ENCODE measurements around the gene ACIN1.

ACIN1 gene

DNA sequence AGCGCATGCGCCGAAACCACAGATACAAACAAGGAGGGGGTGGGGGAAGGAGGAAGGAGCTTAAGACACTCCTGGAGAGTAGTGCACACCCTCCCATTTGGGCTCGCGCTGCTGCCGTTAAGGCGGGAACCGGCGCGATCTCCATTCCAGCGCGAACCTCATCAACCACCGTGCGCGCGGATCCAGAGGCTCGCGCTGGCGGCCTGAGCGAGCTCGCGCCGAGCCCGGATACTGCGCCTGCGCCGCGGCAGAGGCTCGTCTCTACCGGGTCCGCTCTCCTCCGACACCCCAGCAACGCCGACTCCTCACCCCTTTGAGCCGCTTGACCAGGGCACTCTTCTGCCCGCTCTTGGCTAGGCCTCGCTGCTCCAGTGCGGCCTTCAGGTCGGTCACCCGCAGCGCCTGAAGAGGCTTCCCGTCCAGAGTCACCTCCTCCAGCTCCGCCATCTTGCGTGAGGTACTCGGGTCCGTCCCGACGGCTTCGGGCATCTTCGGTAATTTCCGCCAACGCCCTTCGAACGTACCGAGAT is at the start of gene ACIN1:
ACIN1 (minus strand) TSS at position 471 of the 530 bp plus-strand sequence; CDS start at position 447, 24 bp downstream.
- Mint-ChIP-seq H3K9me3 (no peaks in the 10 kb centered on the region), H3K36me3 (ENCODE audit: low read depth) (peaks cover 39% of the 10 kb centered on the region)
- DNase-seq (ENCODE audit: low spot score): no peak

GRCh38 chr14:23143911-23144310 is 49.0 kb upstream of the ACIN1 start:
- no peaks in the 10 kb centered on the region for H3K36me3 Mint-ChIP-seq (ENCODE audit: low read depth)
- no peak overlapping the region for H3K27ac Mint-ChIP-seq
- peaks cover 15% of the 10 kb centered on the region for H3K4me1 Mint-ChIP-seq (ENCODE audit: low read depth)
- H3K4me3 Mint-ChIP-seq: no peak overlapping the region
- no peaks in the 10 kb centered on the region for H3K9me3 Mint-ChIP-seq
- H3K27me3 Mint-ChIP-seq (ENCODE audit: low read depth): no peaks in the 10 kb centered on the region
- no peak for DNase-seq (ENCODE audit: low spot score)

More for the DNA sequence above, at the start of gene ACIN1:
- Mint-ChIP-seq H3K27ac (no peak within 1 kb of the TSS), H3K27me3 (ENCODE audit: low read depth) (no peaks in the 10 kb centered on the region), H3K4me1 (ENCODE audit: low read depth) (peaks cover 28% of the 10 kb centered on the region), H3K4me3 (no peak within 1 kb of the TSS)

GRCh38 chr14:23142826-23143225 is 47.9 kb upstream of the ACIN1 start:
- Mint-ChIP-seq H3K27ac (no peak overlapping the region), H3K4me3 (no peak overlapping the region), H3K36me3 (ENCODE audit: low read depth) (no peaks in the 10 kb centered on the region), H3K4me1 (ENCODE audit: low read depth) (peaks cover 10% of the 10 kb centered on the region), H3K9me3 (no peaks in the 10 kb centered on the region), H3K27me3 (ENCODE audit: low read depth) (no peaks in the 10 kb centered on the region)
- no peak for DNase-seq (ENCODE audit: low spot score)

GRCh38 chr14:23141706-23142444 is 46.9 kb upstream of the ACIN1 start:
- Mint-ChIP-seq H3K27me3 (ENCODE audit: low read depth) (no peaks in the 10 kb centered on the region), H3K9me3 (no peaks in the 10 kb centered on the region), H3K4me1 (ENCODE audit: low read depth) (peaks cover 7% of the 10 kb centered on the region), H3K36me3 (ENCODE audit: low read depth) (no peaks in the 10 kb centered on the region), H3K27ac (no peak overlapping the region), H3K4me3 (no peak overlapping the region)
- no peak for DNase-seq (ENCODE audit: low spot score)

GRCh38 chr14:23140371-23140770 is 45.4 kb upstream of the ACIN1 start:
- Mint-ChIP-seq H3K27ac (no peak overlapping the region), H3K27me3 (ENCODE audit: low read depth) (no peaks in the 10 kb centered on the region), H3K4me3 (no peak overlapping the region), H3K9me3 (no peaks in the 10 kb centered on the region), H3K36me3 (ENCODE audit: low read depth) (no peaks in the 10 kb centered on the region), H3K4me1 (ENCODE audit: low read depth) (no peaks in the 10 kb centered on the region)
- no peak for DNase-seq (ENCODE audit: low spot score)

DNA sequence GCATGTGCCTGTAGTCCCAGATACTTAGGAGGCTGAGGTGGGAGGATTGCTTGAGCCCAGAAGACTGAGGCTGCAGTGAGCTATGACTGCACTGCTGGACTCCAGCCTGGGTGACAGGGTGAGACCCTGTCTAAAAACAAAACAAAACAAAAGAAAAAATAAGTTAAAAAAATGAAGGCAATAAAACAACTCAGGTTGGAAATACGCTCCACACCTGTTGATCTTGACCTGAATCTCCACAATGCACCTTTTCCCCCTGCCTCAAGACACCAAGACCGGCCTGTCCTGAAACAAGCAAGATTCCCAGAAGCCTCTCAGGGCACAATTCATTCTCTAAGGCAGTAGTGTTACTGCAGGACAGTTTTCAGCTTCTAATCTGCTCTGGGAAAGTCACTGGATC is 44.9 kb upstream of the ACIN1 start:
- Mint-ChIP-seq H3K4me3 (no peak overlapping the region), H3K36me3 (ENCODE audit: low read depth) (no peaks in the 10 kb centered on the region), H3K27me3 (ENCODE audit: low read depth) (no peaks in the 10 kb centered on the region), H3K4me1 (ENCODE audit: low read depth) (no peaks in the 10 kb centered on the region), H3K9me3 (no peaks in the 10 kb centered on the region), H3K27ac (no peak overlapping the region)
- DNase-seq (ENCODE audit: low spot score): no peak

DNA sequence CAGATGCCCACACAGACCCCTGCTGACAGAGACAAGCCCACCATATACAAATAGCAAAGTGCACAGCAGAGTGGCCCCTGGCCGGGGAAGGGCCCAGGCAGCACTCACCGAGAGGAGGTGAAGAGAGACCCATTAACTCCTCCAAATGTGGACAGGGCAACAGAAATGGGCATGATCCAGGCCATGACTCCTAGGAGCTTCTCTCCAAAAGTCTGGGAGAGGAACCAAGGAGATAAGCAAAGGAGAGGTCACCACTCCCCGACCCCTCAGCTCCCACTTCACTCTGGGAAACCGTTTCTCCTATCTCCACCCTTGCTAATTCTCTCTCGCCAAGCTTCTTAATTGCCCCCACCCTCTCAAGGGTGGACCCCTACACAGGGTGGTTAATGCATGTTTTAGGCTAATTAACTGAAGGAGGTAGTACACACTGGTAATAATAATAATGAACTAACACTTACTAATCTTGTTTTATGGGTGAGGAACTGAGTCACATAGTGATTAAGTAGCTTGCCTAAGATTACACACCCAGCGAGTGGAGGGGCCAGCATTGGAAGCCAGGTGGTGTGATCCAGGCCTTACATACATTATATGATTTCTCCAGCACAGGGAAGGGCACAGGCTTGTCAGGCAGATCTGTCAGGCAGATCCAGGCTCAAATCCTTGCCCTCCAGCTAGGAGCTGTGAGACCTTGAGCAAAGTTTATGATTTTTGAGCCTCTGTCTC is 43.0 kb upstream of the ACIN1 start:
- H3K4me1 Mint-ChIP-seq (ENCODE audit: low read depth): no peaks in the 10 kb centered on the region
- no peaks in the 10 kb centered on the region for H3K27me3 Mint-ChIP-seq (ENCODE audit: low read depth)
- DNase-seq (ENCODE audit: low spot score): no peak
- no peaks in the 10 kb centered on the region for H3K36me3 Mint-ChIP-seq (ENCODE audit: low read depth)
- no peak overlapping the region for H3K27ac Mint-ChIP-seq
- no peak overlapping the region for H3K4me3 Mint-ChIP-seq
- no peaks in the 10 kb centered on the region for H3K9me3 Mint-ChIP-seq

DNA sequence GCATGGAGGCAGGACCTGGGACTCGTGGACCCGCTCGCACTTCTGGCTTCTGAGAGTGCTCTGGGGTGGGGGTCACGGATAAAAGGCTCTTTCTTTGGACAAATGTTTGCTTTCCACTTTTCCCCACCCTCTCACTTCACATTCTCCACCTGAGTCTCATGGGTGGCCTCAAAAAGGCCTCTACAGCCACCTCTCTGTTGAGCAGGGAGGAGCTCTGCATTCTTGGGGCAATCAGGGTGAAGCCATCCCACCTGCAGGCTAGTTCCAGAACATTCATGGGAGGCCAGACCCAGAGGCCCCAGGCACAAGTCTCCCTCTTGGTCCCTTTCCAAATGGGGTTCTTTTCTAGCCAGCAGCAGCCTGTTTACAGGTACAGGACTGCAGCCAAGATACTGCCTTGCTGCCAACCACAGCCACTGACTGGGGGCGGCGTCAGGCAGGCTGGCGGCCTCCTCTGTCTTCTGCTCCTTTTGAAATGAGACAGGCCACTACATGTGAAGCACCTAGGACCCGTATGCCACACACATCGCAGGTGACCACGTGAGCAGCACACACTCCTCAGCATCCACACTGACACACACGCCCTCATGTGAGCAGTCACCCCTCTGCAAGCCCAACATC is 42.4 kb upstream of the ACIN1 start:
- no peaks in the 10 kb centered on the region for H3K36me3 Mint-ChIP-seq (ENCODE audit: low read depth)
- H3K4me1 Mint-ChIP-seq (ENCODE audit: low read depth): no peaks in the 10 kb centered on the region
- H3K27ac Mint-ChIP-seq: no peak overlapping the region
- H3K9me3 Mint-ChIP-seq: no peaks in the 10 kb centered on the region
- DNase-seq (ENCODE audit: low spot score): no peak
- no peaks in the 10 kb centered on the region for H3K27me3 Mint-ChIP-seq (ENCODE audit: low read depth)
- no peak overlapping the region for H3K4me3 Mint-ChIP-seq

- DNase-seq (ENCODE audit: low spot score): no peak
- no peak overlapping the region for H3K4me3 Mint-ChIP-seq
- no peaks in the 10 kb centered on the region for H3K9me3 Mint-ChIP-seq
- H3K27me3 Mint-ChIP-seq (ENCODE audit: low read depth): no peaks in the 10 kb centered on the region
- H3K27ac Mint-ChIP-seq: no peak overlapping the region
- H3K36me3 Mint-ChIP-seq (ENCODE audit: low read depth): no peaks in the 10 kb centered on the region
- no peaks in the 10 kb centered on the region for H3K4me1 Mint-ChIP-seq (ENCODE audit: low read depth)
These were observed 41.7 kb upstream of the ACIN1 start for GRCh38 chr14:23136566-23137133.

GRCh38 chr14:23132970-23133369 is 38.0 kb upstream of the ACIN1 start:
- Mint-ChIP-seq H3K4me3 (no peak overlapping the region), H3K27ac (no peak overlapping the region), H3K27me3 (ENCODE audit: low read depth) (peaks cover 9% of the 10 kb centered on the region), H3K36me3 (ENCODE audit: low read depth) (no peaks in the 10 kb centered on the region), H3K4me1 (ENCODE audit: low read depth) (peaks cover 8% of the 10 kb centered on the region), H3K9me3 (no peaks in the 10 kb centered on the region)
- no peak for DNase-seq (ENCODE audit: low spot score)

DNA sequence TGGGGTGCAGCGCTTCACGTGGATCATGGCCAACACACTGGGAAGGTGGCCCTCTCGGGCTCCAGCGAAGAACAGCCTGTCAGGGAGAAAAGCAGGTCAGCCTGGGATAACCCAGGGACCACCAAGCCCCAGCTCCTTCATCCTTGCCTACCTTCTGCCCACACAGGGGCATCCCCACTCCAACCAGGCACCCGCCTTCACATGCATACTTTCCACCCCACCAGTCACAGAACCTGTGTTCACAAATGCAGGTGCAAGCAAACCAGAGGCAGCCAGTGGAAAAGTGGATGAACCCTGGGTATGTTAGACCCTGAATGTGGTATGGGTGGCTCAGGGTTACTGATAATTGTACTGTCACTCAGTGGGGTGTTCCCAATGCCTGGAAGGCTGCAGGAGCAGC is 36.5 kb upstream of the ACIN1 start:
- DNase-seq (ENCODE audit: low spot score): no peak
- Mint-ChIP-seq H3K27ac (no peak overlapping the region), H3K9me3 (no peaks in the 10 kb centered on the region), H3K27me3 (ENCODE audit: low read depth) (peaks cover 9% of the 10 kb centered on the region), H3K4me1 (ENCODE audit: low read depth) (peaks cover 9% of the 10 kb centered on the region), H3K36me3 (ENCODE audit: low read depth) (no peaks in the 10 kb centered on the region), H3K4me3 (no peak overlapping the region)

DNA sequence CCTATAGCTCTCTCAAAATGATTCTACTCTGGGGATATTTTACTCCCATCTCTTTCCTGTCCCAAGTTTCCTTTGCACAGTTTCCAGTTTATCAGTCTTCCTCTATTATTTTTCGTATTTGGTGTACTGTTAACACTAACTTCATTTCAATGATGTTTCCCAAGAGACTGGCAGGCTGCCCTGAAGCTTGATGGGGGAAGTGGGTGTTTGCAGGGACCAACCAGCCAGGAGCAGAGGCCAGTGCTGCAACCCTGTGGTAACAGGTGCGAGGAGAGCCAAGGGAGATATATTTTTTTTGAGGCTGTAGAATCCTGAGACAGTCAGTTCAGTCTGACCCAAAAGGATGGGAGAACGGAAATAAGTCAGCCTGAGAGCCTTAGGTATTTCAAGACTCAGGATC is 35.9 kb upstream of the ACIN1 start:
- Mint-ChIP-seq H3K4me1 (ENCODE audit: low read depth) (peaks cover 9% of the 10 kb centered on the region), H3K27me3 (ENCODE audit: low read depth) (peaks cover 9% of the 10 kb centered on the region), H3K9me3 (no peaks in the 10 kb centered on the region), H3K4me3 (no peak overlapping the region), H3K27ac (no peak overlapping the region), H3K36me3 (ENCODE audit: low read depth) (no peaks in the 10 kb centered on the region)
- DNase-seq (ENCODE audit: low spot score): no peak

DNA sequence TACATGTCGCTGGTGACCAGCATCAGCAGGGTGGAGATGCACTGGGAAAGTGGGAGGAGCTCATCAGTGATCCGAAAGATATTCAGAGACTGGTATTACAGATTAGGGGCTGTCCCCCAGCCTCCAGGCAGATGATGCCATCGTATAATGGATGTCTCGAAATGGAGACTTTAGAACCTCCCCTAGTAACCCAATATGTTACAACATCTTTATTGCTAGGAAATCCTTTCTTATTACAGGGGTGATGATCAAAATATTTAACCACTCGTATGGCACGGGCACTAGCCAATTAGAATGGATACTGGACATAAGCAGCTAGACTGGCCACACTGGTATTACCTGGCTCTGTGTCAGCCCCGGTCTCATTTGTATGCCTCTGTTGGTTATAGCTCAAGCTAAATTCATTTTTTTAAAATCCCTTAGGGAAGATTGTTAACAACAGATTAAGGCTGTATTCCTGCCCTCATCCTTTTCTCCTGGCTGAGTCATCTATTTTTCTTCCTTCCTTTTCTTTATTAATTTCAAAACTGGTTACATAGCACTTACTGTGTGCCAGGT is 34.9 kb upstream of the ACIN1 start:
- H3K9me3 Mint-ChIP-seq: no peaks in the 10 kb centered on the region
- H3K36me3 Mint-ChIP-seq (ENCODE audit: low read depth): no peaks in the 10 kb centered on the region
- H3K27ac Mint-ChIP-seq: no peak overlapping the region
- H3K4me3 Mint-ChIP-seq: no peak overlapping the region
- peaks cover 9% of the 10 kb centered on the region for H3K4me1 Mint-ChIP-seq (ENCODE audit: low read depth)
- DNase-seq (ENCODE audit: low spot score): no peak
- peaks cover 9% of the 10 kb centered on the region for H3K27me3 Mint-ChIP-seq (ENCODE audit: low read depth)
